A549 (cell line): ENCODE results near the gene KRT84. TPM values are rescaled to one million over a fixed set of nuclear protein-coding genes. Genes with fewer than 3 reads are reported as not detected.
A peak's percentile ranks its signal among the peaks of the same experiment; 100 is the strongest.

ENCODE experiments used
- ATAC-seq, 2 experiments: fragments of 200-7000 bp in 1 of 2; fragments of >200 bp in 1 of 2; cut with Nextera tagmentation in 1 of 2; cut with Tn5 transposase in 1 of 2; 3 replicates each; pipeline versions ENCODE4 v1.8.0 to v1.9.1; 2018 to 2020; ENCODE audit warnings: mild to moderate bottlenecking in 1 of 2, moderate library complexity in 1 of 2
- CTCF ChIA-PET: fragments of 300-600 bp; sonication (Branson Sonifier 250); formaldehyde crosslinking; extraction: SDS; loops from one replicate; lab custom pipeline; 2021; ENCODE audit warnings: antibody characterized with exemption, inconsistent platforms; lab: Yijun Ruan, JAX
- POLR2A ChIA-PET: fragments of 350-600 bp; formaldehyde crosslinking; extraction: SDS; loops from one replicate; lab custom pipeline; 2021; ENCODE audit warnings: antibody characterized with exemption, inconsistent platforms; lab: Yijun Ruan, JAX
- DNase-seq, 2 experiments: peaks; one replicate each; pipeline versions ENCODE4 v3.0.0 to v3.0.0-alpha.2; 2011 to 2016; ENCODE audit warnings: low read depth in 1 of 2, low spot score in 1 of 2
- FAIRE-seq: peaks from 2 replicates; lab custom pipeline; 2011; peaks lifted over from hg19 to GRCh38; lab: Jason Lieb, UNC
- H3K27ac ChIP-seq, 2 experiments: fragments of >200 bp; sonication (Bioruptor Twin); formaldehyde crosslinking; 3 replicates each; pipeline ENCODE4 v1.5.1; 2016 to 2017
- H3K4me1 ChIP-seq: fragments of >200 bp; sonication (Bioruptor Twin); formaldehyde crosslinking; 3 replicates; pipeline ENCODE4 v1.6.1; 2016
- H3K4me2 ChIP-seq: fragments of >200 bp; sonication (Bioruptor Twin); formaldehyde crosslinking; 3 replicates; pipeline ENCODE4 v1.6.1; 2016
- H3K4me3 ChIP-seq: fragments of >200 bp; sonication (Bioruptor Twin); formaldehyde crosslinking; 3 replicates; pipeline ENCODE4 v1.5.1; 2016
- H3K9me3 ChIP-seq: fragments of >200 bp; sonication (Bioruptor Twin); formaldehyde crosslinking; 3 replicates; pipeline ENCODE4 v1.6.1; 2016
- BCL3 ChIP-seq: fragments of >200 bp; sonication (Bioruptor Twin); formaldehyde crosslinking; IDR thresholded peaks from 3 replicates; pipeline ENCODE4 v1.6.1; 2016
- BHLHE40 ChIP-seq: IDR thresholded peaks from 2 replicates; pipeline ENCODE4 v1.6.1; 2012; ENCODE audit warnings: low read depth, low read length, inconsistent platforms
- CTCF ChIP-seq: fragments of >200 bp; sonication (Bioruptor Twin); formaldehyde crosslinking; IDR thresholded peaks from 3 replicates; pipeline ENCODE4 v1.5.1; 2016
- E2F6 ChIP-seq: IDR thresholded peaks from 2 replicates; pipeline ENCODE4 v1.6.1; 2012; ENCODE audit warnings: low read depth, borderline replicate concordance
- EHF ChIP-seq: fragments of 250-450 bp; sonication (Bioruptor Pico); IDR thresholded peaks from 2 replicates; pipeline ENCODE4 v1.5.0; 2020; ENCODE audit warnings: mild to moderate bottlenecking
- EP300 ChIP-seq, 2 experiments: fragments of >200 bp; sonication (Bioruptor Twin); formaldehyde crosslinking; IDR thresholded peaks; 2 replicates in 1 of 2; 3 replicates in 1 of 2; pipeline ENCODE4 v1.6.1; 2016 to 2017
- ESRRA ChIP-seq: fragments of 150-350 bp; IDR thresholded peaks from 2 replicates; pipeline ENCODE4 v1.6.1; 2014; ENCODE audit warnings: mild to moderate bottlenecking, low read length, borderline replicate concordance
- FOXS1 ChIP-seq: fragments of 250-450 bp; sonication (Bioruptor Pico); IDR thresholded peaks from 2 replicates; pipeline ENCODE4 v1.5.0; 2020; ENCODE audit warnings: mild to moderate bottlenecking, moderate library complexity
- HEYL ChIP-seq: fragments of 250-450 bp; sonication (Bioruptor Pico); IDR thresholded peaks from 2 replicates; pipeline ENCODE4 v1.8.0; 2021; ENCODE audit warnings: mild to moderate bottlenecking, moderate library complexity
- HOXA7 ChIP-seq: fragments of 250-450 bp; sonication (Bioruptor Pico); IDR thresholded peaks from 2 replicates; pipeline ENCODE4 v1.5.0; 2020; ENCODE audit warnings: mild to moderate bottlenecking, moderate library complexity
- JUN ChIP-seq, 2 experiments: fragments of >200 bp; sonication (Bioruptor Twin); formaldehyde crosslinking; IDR thresholded peaks; 2 replicates in 1 of 2; 3 replicates in 1 of 2; pipeline ENCODE4 v1.6.1; 2016 to 2017
- KDM1A ChIP-seq: fragments of 200-600 bp; sonication (generic); IDR thresholded peaks from 2 replicates; pipeline ENCODE4 v1.6.1; 2016; ENCODE audit warnings: low read depth, mild to moderate bottlenecking
- KDM5A ChIP-seq: fragments of 200-600 bp; sonication (generic); IDR thresholded peaks from 2 replicates; pipeline ENCODE4 v1.6.1; 2016; ENCODE audit warnings: antibody characterized with exemption, mild to moderate bottlenecking
- NFE2L2 ChIP-seq: fragments of 150-350 bp; conservative IDR thresholded peaks from 2 replicates; pipeline ENCODE4 v1.6.1; 2014; ENCODE audit warnings: low read length
- POLR2AphosphoS2 ChIP-seq: conservative IDR thresholded peaks from 2 replicates; pipeline ENCODE4 v1.6.1; 2012; ENCODE audit warnings: low read length, improper control_type of control experiment, inconsistent platforms
- RAD21 ChIP-seq, 2 experiments: fragments of >200 bp in 1 of 2; sonication (Bioruptor Twin) in 1 of 2; formaldehyde crosslinking in 1 of 2; IDR thresholded peaks in 1 of 2; conservative IDR thresholded peaks in 1 of 2; 2 replicates in 1 of 2; 3 replicates in 1 of 2; pipeline ENCODE4 v1.6.1; 2012 to 2018; ENCODE audit warnings: inconsistent platforms in 1 of 2
- WGBS: methylation state at CpG from one replicate; pipeline ENCODE4 v1.1.6; 2017; ENCODE audit errors: missing lambda C conversion rate; 5-methylcytosine and 5-hydroxymethylcytosine counted together
- polyA plus RNA-seq, 4 experiments: library from polyadenylated mRNA; depleted of rRNA in 3 of 4; stranded (reverse); fragments of >200 nt; fragmentation: RNase III in 1 of 4; extraction: RNeasy Plus Mini Kit Qiagen cat#74134 plus additional on column Dnase treatment in 1 of 4; gene quantifications; 2 replicates in 3 of 4; 3 replicates in 1 of 4; pipeline ENCODE4 v1.2.3, GENCODE V29; 2011 to 2017
- TF ChIP-seq, protein P1 (sequence below): fragments of 450-650 bp; IDR thresholded peaks from 2 replicates; pipeline ENCODE4 v1.6.1; 2014; ENCODE audit warnings: antibody characterized with exemption
- TF ChIP-seq, protein P2 (sequence below): IDR thresholded peaks from 2 replicates; pipeline ENCODE4 v1.6.1; 2012

KRT84 gene
- polyA plus RNA-seq, 2 of the 4 experiments (the other 2 are of a cell fraction), result not detected

- peak overlapping the region in 1 of 2 experiments; percentile 15; a peak in 1 of 6 replicates for H3K27ac ChIP-seq
- 79% methylated on average over 5 of the region's 5 CpGs for WGBS
- no peaks in the 10 kb centered on the region for H3K9me3 ChIP-seq
- 0 out of 3 replicates have a peak, but pooled peaks cover 3% of the 10 kb centered on the region for H3K4me1 ChIP-seq
- H3K4me2 ChIP-seq, result no peak overlapping the region
- TF ChIP-seq, protein P1, sequence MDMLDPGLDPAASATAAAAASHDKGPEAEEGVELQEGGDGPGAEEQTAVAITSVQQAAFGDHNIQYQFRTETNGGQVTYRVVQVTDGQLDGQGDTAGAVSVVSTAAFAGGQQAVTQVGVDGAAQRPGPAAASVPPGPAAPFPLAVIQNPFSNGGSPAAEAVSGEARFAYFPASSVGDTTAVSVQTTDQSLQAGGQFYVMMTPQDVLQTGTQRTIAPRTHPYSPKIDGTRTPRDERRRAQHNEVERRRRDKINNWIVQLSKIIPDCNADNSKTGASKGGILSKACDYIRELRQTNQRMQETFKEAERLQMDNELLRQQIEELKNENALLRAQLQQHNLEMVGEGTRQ, result no peak
- H3K4me3 ChIP-seq, result no peak overlapping the region
- DNase-seq, result no peak
- POLR2A ChIA-PET, result no interaction called here
- ATAC-seq, result no peak
- FAIRE-seq, result no peak
- CTCF ChIA-PET, result interaction anchor here (1.5 to 46.1 kb wide), 6 partner anchors 12 to 621 kb away, joined by 5 to 1221 read pairs (median 12); no protein-coding TSS in a partner anchor
These were observed 25.8 kb downstream of the KRT84 start for GRCh38 chr12:52359621-52360061.

DNA sequence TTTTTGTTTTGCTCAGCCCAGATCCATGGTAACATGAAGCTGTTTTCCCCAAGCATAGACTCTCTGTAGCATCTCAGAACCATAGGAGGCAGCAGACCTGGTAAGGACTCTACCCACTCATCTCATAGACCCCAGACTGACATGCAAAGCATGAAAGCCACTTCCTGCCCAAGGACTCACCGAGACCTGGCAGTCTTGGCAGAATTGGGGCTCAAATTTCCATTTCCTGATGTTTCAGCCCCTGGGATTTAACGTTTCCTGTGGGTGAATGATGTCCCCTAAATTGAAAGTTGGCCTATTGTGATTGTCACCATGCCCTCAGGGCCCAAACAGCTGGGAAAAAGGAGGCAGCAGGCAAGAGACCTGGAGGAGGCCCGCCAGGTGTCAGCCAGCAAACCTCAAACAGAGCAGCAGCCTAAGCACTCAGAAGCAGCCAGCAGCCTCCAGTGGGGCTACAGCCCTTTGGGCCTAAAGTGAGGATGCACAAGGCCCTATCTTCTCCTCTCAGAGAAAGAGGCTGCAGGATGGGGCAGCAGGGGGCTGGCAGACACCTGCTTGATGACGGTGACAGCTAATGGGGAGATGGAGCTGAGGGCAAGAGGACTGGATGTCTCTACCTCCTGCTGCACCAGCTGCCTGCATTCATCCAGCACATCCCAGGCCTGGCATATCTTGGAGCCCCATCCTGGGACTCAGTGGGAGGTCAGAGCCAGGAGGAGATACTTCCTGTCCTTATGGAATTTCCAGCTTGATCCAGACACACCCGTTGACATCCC lies 26.7 kb downstream of the KRT84 start:
- no peak overlapping the region for H3K4me3 ChIP-seq
- TF ChIP-seq POLR2AphosphoS2 (no peak), HEYL (no peak), BHLHE40 (no peak), BCL3 (no peak), E2F6 (no peak), NFE2L2 (no peak), FOXS1 (CRISPR knock-in tag) (no peak), RAD21 (conservative IDR thresholded peaks at IDR 0.05 in 1 of 2, IDR thresholded peaks at IDR 0.05 in 1 of 2) (no peak), KDM1A (no peak), KDM5A (no peak), EP300 (IDR thresholded peaks at IDR 0.05) (no peak), HOXA7 (CRISPR knock-in tag) (no peak)
- TF ChIP-seq, protein P1, result no peak
- TF ChIP-seq, protein P2, sequence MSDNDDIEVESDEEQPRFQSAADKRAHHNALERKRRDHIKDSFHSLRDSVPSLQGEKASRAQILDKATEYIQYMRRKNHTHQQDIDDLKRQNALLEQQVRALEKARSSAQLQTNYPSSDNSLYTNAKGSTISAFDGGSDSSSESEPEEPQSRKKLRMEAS, result no peak
- no peak for DNase-seq
- H3K9me3 ChIP-seq, result no peaks in the 10 kb centered on the region
- H3K4me2 ChIP-seq, result no peak overlapping the region
- ChIA-PET CTCF (interaction anchor here (0.7 to 46.1 kb wide), 8 partner anchors 13 to 586 kb away, joined by 3 to 1221 read pairs (median 6); no protein-coding TSS in a partner anchor), POLR2A (no interaction called here)
- H3K4me1 ChIP-seq, result 0 out of 3 replicates have a peak, but pooled peaks cover 3% of the 10 kb centered on the region
- no peak for FAIRE-seq
- ATAC-seq, result no peak
- H3K27ac ChIP-seq, result peak overlapping the region in 1 of 2 experiments; percentile 24; a peak in 1 of 6 replicates
- WGBS, result 81% methylated on average over 5 of the region's 5 CpGs

DNA sequence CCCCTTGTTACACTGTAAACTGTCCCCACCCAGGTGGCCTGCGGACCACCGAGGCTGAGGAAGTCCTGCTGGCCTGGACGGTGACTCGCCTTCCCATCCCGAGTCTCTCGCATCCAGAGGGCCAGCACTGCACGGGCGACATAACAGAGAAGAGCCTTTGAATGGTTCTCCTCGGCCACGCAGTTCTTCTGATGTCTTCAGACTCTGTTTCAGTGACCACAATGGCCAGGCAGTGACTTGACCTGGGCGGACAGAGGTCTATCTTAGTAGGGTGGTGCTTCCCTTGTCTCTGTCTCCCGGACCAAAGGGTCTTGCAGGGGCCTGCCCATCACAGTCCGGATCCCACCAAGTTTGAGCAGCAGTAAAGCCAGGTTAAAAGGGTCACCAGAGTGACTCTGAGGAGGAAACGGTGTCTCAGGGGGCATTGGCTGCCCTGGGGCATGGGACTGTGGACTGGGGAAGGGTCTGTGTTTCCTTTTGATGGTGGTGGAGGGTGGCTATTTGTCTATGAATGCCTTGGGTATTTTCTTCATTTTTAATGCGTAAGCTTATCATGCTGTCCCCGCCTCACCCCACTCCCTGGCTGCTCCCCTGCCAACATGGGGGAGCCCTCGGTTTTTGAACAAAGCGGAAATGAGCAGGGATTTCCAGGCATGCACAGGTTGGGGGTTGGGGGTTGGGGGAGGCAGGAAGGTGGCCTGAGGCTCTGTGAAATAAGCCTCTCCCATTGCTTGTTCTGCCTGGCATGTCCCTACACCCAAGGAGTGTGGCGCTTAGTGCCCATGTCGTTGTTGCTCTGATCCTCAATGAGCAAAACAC lies 28.5 kb downstream of the KRT84 start:
- no peak for ATAC-seq
- H3K9me3 ChIP-seq, result no peaks in the 10 kb centered on the region
- 86% methylated on average over 20 of the region's 20 CpGs for WGBS
- H3K27ac ChIP-seq, result no peak overlapping the region
- H3K4me2 ChIP-seq, result no peak overlapping the region
- CTCF ChIA-PET, result interaction anchor here (1.5 to 46.1 kb wide), 4 partner anchors 14 to 517 kb away, joined by 3 to 1221 read pairs (median 40); no protein-coding TSS in a partner anchor
- H3K4me3 ChIP-seq, result no peak overlapping the region
- POLR2A ChIA-PET, result no interaction called here
- no peak for FAIRE-seq
- no peak for DNase-seq
- 0 out of 3 replicates have a peak, but pooled peaks cover 3% of the 10 kb centered on the region for H3K4me1 ChIP-seq
- TF ChIP-seq, protein P1, result no peak
- TF ChIP-seq ESRRA, result no peak
- TF ChIP-seq EHF (CRISPR knock-in tag), result no peak
- TF ChIP-seq CTCF, result no peak
- TF ChIP-seq BCL3, result no peak
- TF ChIP-seq JUN (IDR thresholded peaks at IDR 0.05), result no peak
